ENCODE measurements around the gene ZRSR2.

DNA sequence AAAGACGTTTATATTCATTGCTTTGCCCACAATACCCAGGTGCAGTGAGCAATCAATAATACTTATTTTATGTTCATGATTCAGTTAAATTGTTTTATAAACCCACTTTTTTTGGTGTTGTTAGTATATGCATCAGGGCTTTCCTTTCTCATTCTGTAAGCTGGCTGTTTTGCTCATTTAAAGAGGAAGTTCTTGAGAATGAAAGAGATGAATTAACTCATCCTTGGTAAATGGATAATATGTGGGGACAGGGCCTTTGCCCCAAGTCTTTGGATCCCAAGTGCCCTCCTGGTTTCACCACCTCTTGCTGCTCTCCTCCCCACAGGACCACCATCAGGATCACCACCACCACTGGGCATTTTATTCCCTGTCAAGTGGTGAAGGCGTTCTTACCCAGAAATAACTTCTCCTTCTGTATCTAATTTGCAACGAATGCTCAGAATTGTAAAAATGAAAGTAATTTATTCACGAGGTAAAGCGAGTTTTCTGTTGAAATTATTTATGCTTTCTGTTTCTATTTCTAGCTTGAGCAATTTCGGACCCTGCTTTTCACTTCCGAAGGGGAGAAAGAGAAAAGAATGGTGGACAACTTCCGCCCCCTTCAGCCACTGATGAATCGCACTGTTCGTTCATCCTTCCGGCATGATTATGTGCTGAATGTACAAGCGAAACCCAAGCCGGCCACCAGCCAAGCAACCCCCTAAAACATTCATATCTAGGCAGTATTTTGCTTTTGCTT, 8.2 kb upstream of the ZRSR2 start:
- TF ChIP-seq EZH2 (IDR thresholded peaks at IDR 0.05; ENCODE audit: borderline replicate concordance, low read depth, low read length, poor library complexity, severe bottlenecking) = no peak
- no peak for TF ChIP-seq CTCF (conservative IDR thresholded peaks at IDR 0.05; ENCODE audit: low read depth, low read length)

All from A673 (cell line).